Chondrocyte (in vitro differentiated cells): ENCODE data around the gene RAI1. TPM values are rescaled to one million over a fixed set of nuclear protein-coding genes. Genes with fewer than 3 reads are reported as not detected.

ENCODE experiments used
- DNase-seq: peaks from one replicate; pipeline ENCODE4 v3.0.0; 2021; ENCODE audit warnings: mixed read lengths, low spot score
- H3K27ac Mint-ChIP-seq: one replicate; pipeline ENCODE4 v1.8.0; 2021; ENCODE audit warnings: mild to moderate bottlenecking, moderate library complexity, mixed read lengths; ENCODE audit not compliant: unreplicated experiment
- H3K27me3 Mint-ChIP-seq: 2 replicates; pipeline ENCODE4 v1.8.0; 2021; ENCODE audit warnings: low read depth, mixed read lengths
- H3K36me3 Mint-ChIP-seq: 2 replicates; pipeline ENCODE4 v1.8.0; 2021; ENCODE audit warnings: low read depth, mixed read lengths
- H3K4me1 Mint-ChIP-seq: 2 replicates; pipeline ENCODE4 v1.8.0; 2021; ENCODE audit warnings: low read depth, mild to moderate bottlenecking, mixed read lengths
- H3K4me3 Mint-ChIP-seq: one replicate; pipeline ENCODE4 v1.8.0; 2021; ENCODE audit warnings: mild to moderate bottlenecking, moderate library complexity, mixed read lengths; ENCODE audit not compliant: unreplicated experiment
- H3K9me3 Mint-ChIP-seq: 2 replicates; pipeline ENCODE4 v1.8.0; 2021; ENCODE audit warnings: low read depth, mixed read lengths
- CTCF ChIP-seq: fragments of 200-600 bp; sonication (generic); IDR thresholded peaks from 2 replicates; pipeline ENCODE4 v1.5.0; 2021; ENCODE audit warnings: antibody characterized with exemption, mild to moderate bottlenecking, moderate library complexity
- total RNA-seq: library from RNA; stranded (reverse); gene quantifications from 3 replicates; pipeline ENCODE4 v1.2.1, GENCODE V29; 2021

The RAI1 gene
- total RNA-seq, 1 donor from 2014 or later: 28.7 TPM

GRCh38 chr17:17810084-17810894 lies 129.0 kb downstream of the RAI1 start:
- no peak for TF ChIP-seq CTCF
- Mint-ChIP-seq H3K36me3 (peaks cover 11% of the 10 kb centered on the region), H3K27me3 (no peaks in the 10 kb centered on the region), H3K9me3 (no peaks in the 10 kb centered on the region), H3K4me3 (no peak overlapping the region), H3K27ac (peak overlapping the region; percentile 41), H3K4me1 (peaks cover 14% of the 10 kb centered on the region)
- peak; percentile 94 for DNase-seq

GRCh38 chr17:17810895-17811248 lies 129.6 kb downstream of the RAI1 start:
- H3K27ac Mint-ChIP-seq: no peak overlapping the region
- no peak for DNase-seq
- no peaks in the 10 kb centered on the region for H3K27me3 Mint-ChIP-seq
- peaks cover 14% of the 10 kb centered on the region for H3K4me1 Mint-ChIP-seq
- H3K36me3 Mint-ChIP-seq: peaks cover 7% of the 10 kb centered on the region
- TF ChIP-seq CTCF: no peak
- no peak overlapping the region for H3K4me3 Mint-ChIP-seq
- no peaks in the 10 kb centered on the region for H3K9me3 Mint-ChIP-seq

- Mint-ChIP-seq H3K4me3 (no peak overlapping the region), H3K36me3 (peaks cover 4% of the 10 kb centered on the region), H3K4me1 (peaks cover 14% of the 10 kb centered on the region), H3K27me3 (no peaks in the 10 kb centered on the region), H3K27ac (no peak overlapping the region), H3K9me3 (no peaks in the 10 kb centered on the region)
- no peak for TF ChIP-seq CTCF
- DNase-seq: no peak
Measured at GRCh38 chr17:17811381-17812210, 130.3 kb downstream of the RAI1 start.

GRCh38 chr17:17812211-17813054 lies 131.2 kb downstream of the RAI1 start:
- no peak overlapping the region for H3K4me3 Mint-ChIP-seq
- H3K36me3 Mint-ChIP-seq: peaks cover 2% of the 10 kb centered on the region
- peak; percentile 100 for TF ChIP-seq CTCF
- peaks cover 14% of the 10 kb centered on the region for H3K4me1 Mint-ChIP-seq
- H3K27me3 Mint-ChIP-seq: no peaks in the 10 kb centered on the region
- no peak overlapping the region for H3K27ac Mint-ChIP-seq
- H3K9me3 Mint-ChIP-seq: no peaks in the 10 kb centered on the region
- DNase-seq: no peak
